Mammary epithelial cell (primary cell): Measurements from ENCODE around the gene LRP11.

Source experiments
- CTCF ChIP-seq, 2 donors: IDR thresholded peaks in 1 of 2; conservative IDR thresholded peaks in 1 of 2; 2 replicates each; pipeline ENCODE4 v1.5.1; 2011 to 2012; ENCODE audit warnings: inconsistent platforms in 2 of 2, low read length in 2 of 2, mild to moderate bottlenecking in 2 of 2, control low read depth in 1 of 2, low read depth in 1 of 2; ENCODE audit not compliant: insufficient read depth in 1 of 2; ENCODE audit errors: extremely low read depth in 1 of 2
- EZH2 ChIP-seq: IDR thresholded peaks from 2 replicates; pipeline ENCODE4 v1.6.1; 2012; ENCODE audit warnings: low read length, inconsistent platforms, borderline replicate concordance

- no peak for TF ChIP-seq EZH2
- TF ChIP-seq CTCF (conservative IDR thresholded peaks at IDR 0.05 in 1 of 2, IDR thresholded peaks at IDR 0.05 in 1 of 2; ENCODE audit: extremely low read depth in 1 of 2, insufficient read depth in 1 of 2, low read depth in 1 of 2, low read length in 2 of 2) = no peak
Observed at GRCh38 chr6:149888659-149889058, 24.5 kb upstream of the LRP11 start.
